HepG2 (cell line): ENCODE results near the gene OAS3.

Source experiments
- ZBTB7A ChIP-seq: sonication (generic); formaldehyde crosslinking; IDR thresholded peaks from 2 replicates; pipeline ENCODE4 v1.8.0; 2022; ENCODE audit warnings: mild to moderate bottlenecking, missing genetic modification reagents
- ZBTB7B ChIP-seq: sonication (generic); formaldehyde crosslinking; IDR thresholded peaks from 2 replicates; pipeline ENCODE4 v1.4.0; 2020; ENCODE audit warnings: missing genetic modification reagents
- TF ChIP-seq, protein P1 (sequence below), 2 experiments: sonication (generic) in 1 of 2; formaldehyde crosslinking in 1 of 2; IDR thresholded peaks; 2 replicates each; pipeline versions ENCODE4 v1.5.1 to v1.6.1; 2011 to 2020; ENCODE audit warnings: borderline replicate concordance in 1 of 2, low read depth in 1 of 2, low read length in 1 of 2, mild to moderate bottlenecking in 1 of 2, missing genetic modification reagents in 1 of 2, moderate library complexity in 1 of 2

DNA sequence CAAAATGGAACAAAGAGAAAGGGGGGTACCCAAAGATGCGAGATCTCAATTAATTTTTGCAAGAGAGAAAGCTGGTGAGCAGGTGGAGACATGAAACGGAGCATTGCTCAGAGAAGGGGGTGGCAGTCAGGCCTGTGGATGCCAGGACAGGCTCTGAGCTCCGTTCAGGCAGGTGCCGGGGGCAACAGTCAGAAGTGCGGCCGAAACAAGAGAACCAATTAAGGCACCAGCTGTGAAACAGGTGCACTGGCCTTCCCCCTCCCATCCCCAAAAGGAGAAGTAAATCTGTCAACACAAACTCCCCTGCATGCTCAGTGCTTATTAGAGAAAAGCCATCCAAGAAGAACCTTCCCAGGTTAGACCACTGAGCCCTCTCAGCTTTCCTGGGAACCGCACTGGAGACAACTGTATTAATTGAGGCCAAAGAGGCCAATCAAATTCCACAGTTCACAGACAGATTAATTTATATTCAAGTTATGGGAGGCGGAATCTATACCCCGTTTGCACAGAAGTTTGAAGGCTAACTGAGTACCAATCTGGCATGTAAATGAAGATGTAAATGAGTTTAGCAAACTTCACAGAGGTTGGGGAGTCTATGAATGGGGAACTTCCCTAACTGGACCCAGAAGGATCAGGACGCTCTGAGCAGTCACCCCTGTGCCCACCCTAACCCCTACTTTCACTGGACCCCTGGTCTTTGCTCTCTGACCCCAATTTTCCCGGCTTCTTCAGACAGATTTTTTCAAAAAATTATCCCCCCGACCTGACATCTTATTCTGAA, 60.9 kb downstream of the OAS3 start:
- no peak for TF ChIP-seq ZBTB7B (CRISPR knock-in tag)
- TF ChIP-seq, protein P1, sequence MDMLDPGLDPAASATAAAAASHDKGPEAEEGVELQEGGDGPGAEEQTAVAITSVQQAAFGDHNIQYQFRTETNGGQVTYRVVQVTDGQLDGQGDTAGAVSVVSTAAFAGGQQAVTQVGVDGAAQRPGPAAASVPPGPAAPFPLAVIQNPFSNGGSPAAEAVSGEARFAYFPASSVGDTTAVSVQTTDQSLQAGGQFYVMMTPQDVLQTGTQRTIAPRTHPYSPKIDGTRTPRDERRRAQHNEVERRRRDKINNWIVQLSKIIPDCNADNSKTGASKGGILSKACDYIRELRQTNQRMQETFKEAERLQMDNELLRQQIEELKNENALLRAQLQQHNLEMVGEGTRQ (IDR thresholded peaks at IDR 0.05; ENCODE audit: low read depth, low read length): no peak
- TF ChIP-seq, protein P1 (CRISPR knock-in tag; IDR thresholded peaks at IDR 0.05; ENCODE audit: borderline replicate concordance): no peak
- TF ChIP-seq ZBTB7A: no peak
